CD1c-positive myeloid dendritic cell (primary cell): Measurements from ENCODE around the gene EBLN1.
A peak's percentile ranks its signal among the peaks of the same experiment; 100 is the strongest.

ENCODE experiments used
- DNase-seq: peaks from one replicate; pipeline ENCODE4 v3.0.0-alpha.2; 2016; ENCODE audit errors: extremely low spot score

EBLN1 gene

GRCh38 chr10:22217842-22218241 is at the start of gene EBLN1:
Gene EBLN1, minus strand, starts transcription at chr10:22218015. Its CDS starts 8,032 bp downstream, at chr10:22209983.
- no peak for DNase-seq

GRCh38 chr10:22265839-22266537 is 48.2 kb upstream of the EBLN1 start:
- DNase-seq: no peak

- DNase-seq: no peak
Observed at GRCh38 chr10:22263106-22263505, 45.3 kb upstream of the EBLN1 start.

GRCh38 chr10:22259280-22259679 is 41.5 kb upstream of the EBLN1 start:
- peak; percentile 19 for DNase-seq

DNA sequence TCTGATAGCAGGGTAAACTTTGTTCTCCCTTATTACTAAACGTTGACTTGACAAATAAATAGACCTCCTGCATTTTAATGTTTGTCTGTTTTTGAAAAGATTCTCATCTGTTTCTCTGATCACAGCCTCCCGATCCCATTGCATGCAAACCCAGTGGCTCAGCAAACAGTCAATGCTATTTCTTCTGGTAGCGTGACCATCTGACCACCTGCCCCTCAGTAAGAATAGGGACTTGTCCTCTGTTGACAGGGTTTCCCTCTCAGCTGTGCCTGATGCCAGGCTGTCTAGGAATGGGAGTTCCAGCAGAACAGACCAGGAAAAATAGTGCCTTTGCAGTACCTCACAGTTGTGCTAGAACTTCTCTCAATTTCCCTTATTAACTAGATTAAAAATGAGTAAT is 40.7 kb upstream of the EBLN1 start:
- no peak for DNase-seq

DNA sequence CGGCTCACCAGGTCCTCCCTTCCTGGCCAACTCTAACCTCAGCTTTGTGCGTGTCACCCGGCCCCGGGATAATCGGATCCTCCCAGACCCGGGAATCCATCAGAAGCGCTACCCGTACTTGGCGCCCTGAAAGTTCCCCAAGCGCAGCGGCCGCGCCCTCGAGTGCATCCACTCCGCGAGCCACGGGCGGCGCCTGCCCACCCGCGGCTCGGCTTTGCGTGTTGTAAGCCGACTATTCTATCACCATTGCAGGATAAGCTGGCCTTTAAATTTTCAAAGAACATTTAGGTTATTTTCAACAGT is 35.7 kb upstream of the EBLN1 start:
- peak; percentile 48 for DNase-seq

GRCh38 chr10:22252801-22253579 is 35.2 kb upstream of the EBLN1 start:
- peak; percentile 41 for DNase-seq

- peak; percentile 75 for DNase-seq
Observed at GRCh38 chr10:22252224-22252800, 34.5 kb upstream of the EBLN1 start.

DNA sequence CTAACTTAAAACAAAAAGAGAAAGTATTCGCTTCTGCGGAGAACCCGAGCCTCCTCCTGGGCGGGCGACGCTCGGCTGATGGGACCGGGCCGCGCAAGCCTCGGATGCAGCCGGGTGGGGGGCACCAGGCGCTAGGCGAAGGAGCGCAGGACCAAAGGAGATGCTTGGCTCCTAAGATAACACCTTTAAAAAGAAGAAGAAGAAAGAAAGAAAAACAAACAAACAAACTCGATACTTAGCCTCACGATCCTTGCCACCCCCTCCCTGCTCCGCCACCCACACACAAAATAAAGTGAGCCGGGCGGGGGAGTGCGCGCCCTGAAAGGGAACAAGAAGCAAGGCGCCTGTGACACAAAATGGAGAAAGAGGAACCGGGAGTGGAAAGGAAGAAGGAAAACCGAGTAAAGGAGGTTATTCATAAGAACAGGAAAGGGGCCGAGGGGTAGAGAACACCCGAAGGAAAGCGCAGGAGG is 34.0 kb upstream of the EBLN1 start:
- peak; percentile 90 for DNase-seq

GRCh38 chr10:22250897-22251660 is 33.3 kb upstream of the EBLN1 start:
- peak; percentile 74 for DNase-seq

- DNase-seq: no peak
Observed at GRCh38 chr10:22247636-22248035, 29.8 kb upstream of the EBLN1 start.

DNA sequence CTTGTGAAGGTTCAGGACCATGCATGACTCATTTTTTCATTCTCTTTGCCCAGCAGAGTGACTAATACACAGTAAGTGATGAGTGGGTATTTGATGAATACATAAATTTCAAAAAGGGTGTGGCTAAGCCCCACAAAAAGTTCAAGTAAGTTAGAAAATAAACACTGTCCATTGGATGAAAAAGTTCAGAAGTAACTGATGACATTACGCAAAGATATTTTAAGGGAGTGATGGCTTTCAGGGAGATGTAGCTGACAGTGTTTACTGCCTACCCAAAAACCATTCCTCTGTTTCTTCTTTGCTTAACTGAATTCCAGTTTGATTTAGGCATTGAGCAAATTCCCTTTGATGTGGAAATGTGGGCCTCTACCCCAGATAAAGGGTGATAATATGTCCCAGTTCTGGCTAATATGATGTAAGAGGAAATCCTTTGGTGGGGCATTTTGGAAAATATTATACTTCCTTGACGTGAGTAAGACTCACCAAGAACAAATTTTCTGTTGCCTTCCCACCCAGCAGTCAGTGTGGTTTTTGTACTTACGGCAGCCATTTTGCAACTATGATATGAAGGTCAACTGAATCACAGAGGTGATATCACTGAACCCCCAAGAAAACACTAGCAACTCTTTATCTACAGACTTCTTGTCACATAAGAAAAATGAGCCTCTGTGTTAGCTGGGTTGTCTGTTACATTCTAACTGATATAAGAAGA is 29.0 kb upstream of the EBLN1 start:
- DNase-seq: peak; percentile 29

- no peak for DNase-seq
Observed at GRCh38 chr10:22245567-22245966, 27.8 kb upstream of the EBLN1 start.

- DNase-seq: no peak
Observed at GRCh38 chr10:22244855-22245254, 27.0 kb upstream of the EBLN1 start.

- no peak for DNase-seq
Observed at GRCh38 chr10:22244001-22244400, 26.2 kb upstream of the EBLN1 start.

- DNase-seq: no peak
Observed at GRCh38 chr10:22243321-22243720, 25.5 kb upstream of the EBLN1 start.

GRCh38 chr10:22231260-22231659 is 13.4 kb upstream of the EBLN1 start:
- DNase-seq: no peak

DNA sequence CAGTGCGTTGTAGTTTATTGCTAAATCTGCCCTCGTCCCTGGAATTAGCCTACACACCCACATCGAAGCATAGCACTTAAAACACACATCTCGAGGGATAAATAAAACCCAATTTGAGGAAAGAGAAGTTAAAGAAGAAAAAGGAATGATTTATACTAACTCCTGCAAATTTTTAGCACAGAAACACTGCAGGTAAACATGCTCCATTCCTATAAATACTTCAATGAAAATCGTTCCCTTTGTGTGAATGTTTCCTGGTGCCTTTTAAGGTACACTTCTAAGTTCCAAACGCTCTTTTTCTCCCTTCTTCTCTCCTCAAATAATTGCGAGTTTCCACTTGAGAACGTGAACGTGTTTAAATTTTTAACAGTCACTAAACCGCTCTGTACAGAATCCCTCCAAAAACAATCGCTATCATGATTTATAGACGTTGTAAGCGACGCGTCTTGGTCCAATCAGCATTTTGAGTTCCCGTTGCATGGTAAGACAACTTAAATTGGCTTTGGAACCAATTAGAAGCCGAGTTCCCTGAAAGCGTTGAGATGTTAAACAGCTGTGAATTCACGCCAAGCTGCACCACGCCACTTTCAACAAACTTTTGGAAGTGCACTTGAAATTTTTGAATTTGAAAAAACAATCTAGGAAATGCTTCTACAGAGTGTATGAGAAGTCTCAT is 12.5 kb upstream of the EBLN1 start:
- DNase-seq: peak; percentile 44

DNA sequence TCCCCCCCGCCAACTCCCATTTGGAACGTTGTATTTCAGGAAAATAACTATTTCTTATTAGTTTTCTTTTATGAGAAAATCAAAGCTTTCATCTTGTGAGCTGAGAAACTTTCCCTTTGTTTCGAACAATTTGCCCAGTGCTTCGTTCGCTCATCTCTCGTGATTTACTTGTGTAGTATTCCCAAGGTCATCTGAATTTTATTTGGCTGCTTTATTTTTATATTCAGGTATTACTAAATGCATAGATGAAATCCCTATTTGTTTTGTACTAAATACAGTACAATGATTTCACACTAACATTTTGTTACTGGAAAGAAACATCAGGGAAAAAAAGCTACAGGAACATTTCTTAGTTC is 12.0 kb upstream of the EBLN1 start:
- DNase-seq: no peak

DNA sequence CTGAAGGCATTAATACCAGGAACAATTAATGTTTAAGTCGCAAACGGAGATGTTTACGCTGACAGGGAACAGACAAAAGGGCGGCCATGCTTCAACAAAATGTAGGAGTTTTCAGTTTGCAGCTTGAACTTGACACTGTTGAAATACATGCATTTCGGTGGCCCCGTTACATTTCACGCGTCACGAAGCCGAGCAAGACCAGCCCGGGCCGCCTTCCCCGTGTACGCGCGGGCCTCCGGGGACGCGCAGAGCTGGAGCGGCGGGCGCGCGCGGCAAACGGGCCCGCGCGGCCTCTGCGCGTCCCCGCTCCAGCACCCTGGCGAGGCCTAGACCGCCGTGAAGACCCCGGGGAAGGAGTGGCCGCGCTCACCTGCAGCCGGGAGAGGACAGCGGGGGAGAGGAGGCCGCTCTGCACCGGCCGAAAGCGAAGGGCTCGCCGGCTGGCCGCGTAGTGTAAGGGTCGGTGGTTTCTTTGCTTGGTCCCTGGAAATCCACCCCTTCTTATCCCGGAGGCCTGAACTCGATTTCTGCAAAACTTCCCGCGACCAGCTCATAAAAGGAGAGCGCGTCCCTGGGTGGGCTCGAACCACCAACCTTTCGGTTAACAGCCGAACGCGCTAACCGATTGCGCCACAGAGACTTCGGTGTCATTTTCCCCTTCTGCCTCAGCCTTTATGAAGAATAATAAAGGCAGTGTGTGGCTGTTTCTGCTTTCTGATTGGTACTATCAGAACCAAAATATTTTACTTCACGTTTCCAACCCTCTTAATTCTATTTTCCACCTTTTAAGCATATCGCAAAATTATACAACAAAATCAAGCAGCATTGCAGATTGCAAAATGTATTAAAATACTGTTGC is 11.4 kb upstream of the EBLN1 start:
- DNase-seq: peak; percentile 86
